Karpas-422 (cell line): ENCODE results near the gene PALLD. TPM values are rescaled to one million over a fixed set of nuclear protein-coding genes. Genes with fewer than 3 reads are reported as not detected.

Experiments
- DNase-seq: peaks from one replicate; pipeline ENCODE4 v3.0.0-alpha.2; 2015
- H2AFZ ChIP-seq: fragments of 200-600 bp; sonication (generic); 2 replicates; pipeline ENCODE4 v1.6.1; 2014; ENCODE audit warnings: antibody characterized with exemption, low read length, mixed read lengths
- H3K27ac ChIP-seq: fragments of 200-600 bp; sonication (generic); 2 replicates; pipeline ENCODE4 v1.5.1; 2014; ENCODE audit warnings: mild to moderate bottlenecking, low read length, moderate library complexity
- H3K27me3 ChIP-seq: fragments of 200-600 bp; sonication (generic); 2 replicates; pipeline ENCODE4 v1.6.1; 2014; ENCODE audit warnings: low read length, mixed read lengths
- H3K36me3 ChIP-seq: fragments of 200-600 bp; sonication (generic); 2 replicates; pipeline ENCODE4 v1.6.1; 2014; ENCODE audit warnings: low read length, mixed read lengths; ENCODE audit not compliant: insufficient read depth
- H3K4me1 ChIP-seq: fragments of 200-600 bp; sonication (generic); 2 replicates; pipeline ENCODE4 v1.6.1; 2014; ENCODE audit warnings: mild to moderate bottlenecking, low read length, mixed read lengths
- H3K4me2 ChIP-seq: fragments of 200-600 bp; sonication (generic); 2 replicates; pipeline ENCODE4 v1.6.1; 2014; ENCODE audit warnings: low read length, low read depth, mild to moderate bottlenecking; ENCODE audit not compliant: poor library complexity, severe bottlenecking
- H3K4me3 ChIP-seq: fragments of 200-600 bp; sonication (generic); 2 replicates; pipeline ENCODE4 v1.5.1; 2014; ENCODE audit warnings: mild to moderate bottlenecking, antibody characterized with exemption, low read length, mixed read lengths
- H3K79me2 ChIP-seq: fragments of 200-600 bp; sonication (generic); 2 replicates; pipeline ENCODE4 v1.6.1; 2014; ENCODE audit warnings: mild to moderate bottlenecking, low read length, mixed read lengths
- H3K9ac ChIP-seq: fragments of 200-600 bp; sonication (generic); 2 replicates; pipeline ENCODE4 v1.6.0; 2014; ENCODE audit warnings: low read length
- H3K9me2 ChIP-seq: fragments of 200-600 bp; sonication (generic), shearing (Covaris generic); replicated peaks from 2 replicates; pipeline ENCODE4 v1.6.0; 2014; ENCODE audit warnings: mild to moderate bottlenecking, low read length, moderate library complexity; ENCODE audit not compliant: insufficient read depth
- H3K9me3 ChIP-seq: fragments of 300-700, 200-600 bp; sonication (generic); 2 replicates; pipeline ENCODE4 v1.6.1; 2014; ENCODE audit warnings: low read length, mixed read lengths
- H4K20me1 ChIP-seq: fragments of 200-600 bp; sonication (generic); 2 replicates; pipeline ENCODE4 v1.6.1; 2014; ENCODE audit warnings: mild to moderate bottlenecking, antibody characterized with exemption, low read length, low read depth; ENCODE audit not compliant: insufficient read depth
- total RNA-seq: library from RNA; depleted of rRNA; stranded (reverse); fragments of >200 nt; shearing (Covaris generic); gene quantifications from 2 replicates; pipeline ENCODE4 v1.2.3, GENCODE V29; 2014; ENCODE audit warnings: low replicate concordance

Gene PALLD
- total RNA-seq, 1 experiment from 2014 or later, result 0.71 TPM

DNA sequence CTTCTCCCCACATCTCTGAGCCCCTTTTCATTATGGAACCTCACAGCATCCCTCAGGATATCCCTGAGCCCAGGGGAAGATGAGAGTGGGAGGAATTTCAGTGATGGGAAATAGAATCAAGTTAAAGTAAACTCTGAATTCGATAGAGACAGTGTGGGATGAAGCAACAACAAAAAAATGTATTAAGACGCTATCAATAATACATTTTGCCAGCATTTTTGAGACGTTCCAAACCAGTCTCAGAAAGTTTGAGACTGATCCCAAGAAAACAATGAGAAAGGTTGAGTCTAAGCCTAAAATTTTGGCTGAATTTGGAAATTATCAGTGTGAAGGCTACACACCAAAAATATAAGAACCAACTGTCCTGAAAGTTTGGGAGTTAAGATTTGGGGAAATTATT is 317.0 kb downstream of the PALLD start:
- Histone ChIP-seq H3K36me3 (no peaks in the 10 kb centered on the region), H3K4me3 (no peak overlapping the region), H3K27ac (no peak overlapping the region), H3K9me2 (no peaks in the 10 kb centered on the region), H3K9me3 (no peaks in the 10 kb centered on the region), H3K4me2 (no peak overlapping the region), H3K4me1 (no peaks in the 10 kb centered on the region), H3K27me3 (no peaks in the 10 kb centered on the region), H3K79me2 (no peaks in the 10 kb centered on the region), H4K20me1 (no peaks in the 10 kb centered on the region), H3K9ac (no peak overlapping the region), H2AFZ (no peak overlapping the region)
- DNase-seq, result no peak

DNA sequence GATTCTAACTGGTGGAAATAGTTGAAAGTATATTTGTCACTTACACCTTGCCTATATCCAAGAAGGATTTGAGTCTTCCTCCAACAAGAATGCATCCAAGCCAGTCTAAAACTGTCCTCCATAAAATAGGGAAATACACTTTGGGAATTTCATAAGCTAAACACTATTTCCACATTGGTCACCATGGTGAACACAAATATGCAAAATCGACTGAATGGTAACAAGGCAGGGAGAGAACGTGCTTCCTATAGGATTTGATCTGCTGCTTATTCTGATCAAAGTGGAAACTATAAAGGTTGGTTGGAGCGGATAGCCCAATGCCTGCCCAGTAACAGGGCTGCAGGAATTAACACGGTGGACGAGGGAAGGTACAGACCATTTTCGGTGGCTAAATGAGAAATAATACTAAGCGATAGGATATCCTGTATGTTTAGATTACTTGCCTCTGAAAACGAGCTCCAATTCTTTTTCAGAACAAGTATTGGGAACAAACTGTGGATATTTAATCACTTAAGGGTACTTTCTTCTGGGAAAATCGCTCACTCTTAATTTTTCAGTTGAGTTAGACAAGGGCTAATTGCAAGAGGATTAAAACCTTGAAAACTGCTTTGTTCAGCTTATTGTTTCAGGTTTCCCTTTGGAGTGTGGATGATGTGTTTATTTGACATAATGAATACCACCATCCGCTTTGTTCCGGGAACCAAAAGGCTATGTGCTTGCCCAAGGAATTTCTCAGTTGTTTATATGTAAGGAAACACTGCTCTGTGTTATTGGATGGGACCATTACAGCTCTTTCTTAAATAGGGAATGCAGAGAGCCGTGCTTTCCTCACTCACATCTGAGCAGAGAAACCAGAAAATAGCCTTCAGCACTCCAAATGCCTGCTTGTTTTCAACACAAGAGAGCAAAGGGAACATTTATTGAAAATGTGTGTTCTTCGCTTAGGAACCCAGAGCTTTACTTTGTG is 318.8 kb downstream of the PALLD start:
- no peaks in the 10 kb centered on the region for H3K36me3 ChIP-seq
- no peaks in the 10 kb centered on the region for H3K9me2 ChIP-seq
- no peak for DNase-seq
- H3K79me2 ChIP-seq, result no peaks in the 10 kb centered on the region
- no peaks in the 10 kb centered on the region for H3K9me3 ChIP-seq
- H3K4me1 ChIP-seq, result no peaks in the 10 kb centered on the region
- H3K27me3 ChIP-seq, result no peaks in the 10 kb centered on the region
- no peak overlapping the region for H3K9ac ChIP-seq
- no peaks in the 10 kb centered on the region for H4K20me1 ChIP-seq
- H3K4me2 ChIP-seq, result no peak overlapping the region
- H3K27ac ChIP-seq, result no peak overlapping the region
- H3K4me3 ChIP-seq, result no peak overlapping the region
- H2AFZ ChIP-seq, result no peak overlapping the region

DNA sequence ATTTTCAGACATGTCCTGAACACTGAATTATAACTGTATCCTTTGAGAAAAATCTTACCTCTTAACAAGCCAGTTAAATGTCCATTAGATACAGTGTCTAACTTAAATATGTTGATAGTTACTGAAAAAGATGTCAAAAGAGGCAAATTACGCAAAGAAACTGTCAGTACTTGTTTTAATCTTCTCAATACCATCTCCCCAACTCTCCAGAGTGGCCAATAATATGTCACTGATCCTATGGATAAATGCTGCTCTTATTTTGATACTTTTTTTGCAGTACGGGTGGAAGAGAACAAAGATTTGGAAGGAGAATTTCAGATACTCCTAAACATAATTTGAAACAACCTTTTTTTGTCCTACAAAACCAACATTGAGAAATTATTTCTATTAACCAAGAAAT is 320.5 kb downstream of the PALLD start:
- H3K4me2 ChIP-seq, result no peak overlapping the region

DNA sequence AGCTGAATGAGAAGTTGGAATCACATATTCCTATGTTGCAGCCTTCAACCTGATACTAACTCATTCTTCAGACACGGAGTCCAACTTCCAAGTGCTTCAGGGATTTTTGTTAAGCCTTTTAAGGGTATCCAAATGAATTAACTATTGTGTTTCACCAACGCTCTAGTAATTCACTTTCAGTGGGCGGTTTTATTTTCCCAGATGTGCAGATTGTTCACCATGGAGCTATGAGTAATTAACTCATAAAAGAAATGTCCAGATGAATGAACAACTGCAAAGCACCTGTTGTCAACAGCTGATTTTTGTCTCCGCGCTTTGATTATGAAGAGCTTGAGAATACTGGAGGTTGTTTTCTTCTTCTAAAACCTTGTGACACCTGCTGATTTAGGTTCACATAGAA is 325.6 kb downstream of the PALLD start:
- Histone ChIP-seq H3K4me3 (no peak overlapping the region), H2AFZ (no peak overlapping the region), H3K79me2 (no peaks in the 10 kb centered on the region), H3K27ac (no peak overlapping the region), H3K9me2 (no peaks in the 10 kb centered on the region), H4K20me1 (no peaks in the 10 kb centered on the region), H3K9me3 (no peaks in the 10 kb centered on the region), H3K4me1 (no peaks in the 10 kb centered on the region), H3K27me3 (no peaks in the 10 kb centered on the region), H3K9ac (no peak overlapping the region), H3K36me3 (no peaks in the 10 kb centered on the region), H3K4me2 (no peak overlapping the region)
- DNase-seq, result no peak

More for the DNA sequence above, 320.5 kb downstream of the PALLD start:
- Histone ChIP-seq H3K27me3 (no peaks in the 10 kb centered on the region), H3K9ac (no peak overlapping the region), H2AFZ (no peak overlapping the region), H3K27ac (no peak overlapping the region), H3K9me3 (no peaks in the 10 kb centered on the region), H3K36me3 (no peaks in the 10 kb centered on the region), H3K9me2 (no peaks in the 10 kb centered on the region), H3K4me1 (no peaks in the 10 kb centered on the region), H4K20me1 (no peaks in the 10 kb centered on the region), H3K79me2 (no peaks in the 10 kb centered on the region), H3K4me3 (no peak overlapping the region)
- no peak for DNase-seq

DNA sequence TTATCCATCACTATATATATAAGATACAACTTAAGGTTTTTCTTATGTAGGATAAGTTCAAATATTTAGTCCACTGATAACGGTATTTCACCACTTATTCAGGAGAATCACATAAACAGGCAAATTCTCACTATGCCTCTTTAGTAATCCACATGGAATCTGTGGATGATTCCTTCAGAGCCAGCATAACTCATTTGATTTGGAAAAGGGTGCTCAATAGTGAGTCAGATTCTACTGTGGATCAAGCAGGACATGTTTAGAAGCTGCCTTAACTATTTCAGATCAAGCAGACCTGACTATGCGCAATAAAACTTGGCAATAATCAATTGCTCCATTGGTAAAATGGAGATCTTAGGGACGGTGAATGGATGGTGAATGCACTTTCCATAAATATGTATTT is 329.1 kb downstream of the PALLD start:
- DNase-seq, result no peak
- no peaks in the 10 kb centered on the region for H3K9me3 ChIP-seq
- H3K4me3 ChIP-seq, result no peak overlapping the region
- no peaks in the 10 kb centered on the region for H3K79me2 ChIP-seq
- no peak overlapping the region for H3K4me2 ChIP-seq
- H3K9me2 ChIP-seq, result no peaks in the 10 kb centered on the region
- H3K27me3 ChIP-seq, result no peaks in the 10 kb centered on the region
- no peak overlapping the region for H2AFZ ChIP-seq
- H4K20me1 ChIP-seq, result no peaks in the 10 kb centered on the region
- peaks cover 3% of the 10 kb centered on the region for H3K4me1 ChIP-seq
- no peaks in the 10 kb centered on the region for H3K36me3 ChIP-seq
- no peak overlapping the region for H3K27ac ChIP-seq
- no peak overlapping the region for H3K9ac ChIP-seq

DNA sequence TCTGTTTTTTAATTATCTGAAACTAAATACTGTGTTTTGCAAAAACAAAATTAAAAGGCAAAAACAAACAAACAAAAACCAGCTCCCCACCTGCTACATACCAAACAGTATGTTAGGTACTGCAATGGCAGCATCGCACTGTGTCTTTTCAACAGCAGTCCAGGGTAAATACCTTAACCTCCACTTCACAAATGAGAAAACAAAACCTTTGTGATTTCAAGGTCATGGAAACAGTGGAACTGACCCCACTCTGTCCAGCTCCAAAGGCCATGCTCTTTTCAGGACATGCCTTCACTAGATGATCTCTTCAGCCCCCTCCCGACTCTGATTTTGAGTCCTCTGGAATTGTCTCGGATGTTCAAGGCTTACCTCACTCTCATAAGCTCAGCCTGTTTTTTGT is 329.8 kb downstream of the PALLD start:
- Histone ChIP-seq H3K79me2 (no peaks in the 10 kb centered on the region), H4K20me1 (no peaks in the 10 kb centered on the region), H3K9me2 (no peaks in the 10 kb centered on the region), H3K4me2 (no peak overlapping the region), H3K27ac (no peak overlapping the region), H2AFZ (no peak overlapping the region), H3K36me3 (no peaks in the 10 kb centered on the region), H3K27me3 (no peaks in the 10 kb centered on the region), H3K4me3 (no peak overlapping the region), H3K9me3 (no peaks in the 10 kb centered on the region), H3K9ac (no peak overlapping the region), H3K4me1 (peaks cover 9% of the 10 kb centered on the region)
- no peak for DNase-seq

DNA sequence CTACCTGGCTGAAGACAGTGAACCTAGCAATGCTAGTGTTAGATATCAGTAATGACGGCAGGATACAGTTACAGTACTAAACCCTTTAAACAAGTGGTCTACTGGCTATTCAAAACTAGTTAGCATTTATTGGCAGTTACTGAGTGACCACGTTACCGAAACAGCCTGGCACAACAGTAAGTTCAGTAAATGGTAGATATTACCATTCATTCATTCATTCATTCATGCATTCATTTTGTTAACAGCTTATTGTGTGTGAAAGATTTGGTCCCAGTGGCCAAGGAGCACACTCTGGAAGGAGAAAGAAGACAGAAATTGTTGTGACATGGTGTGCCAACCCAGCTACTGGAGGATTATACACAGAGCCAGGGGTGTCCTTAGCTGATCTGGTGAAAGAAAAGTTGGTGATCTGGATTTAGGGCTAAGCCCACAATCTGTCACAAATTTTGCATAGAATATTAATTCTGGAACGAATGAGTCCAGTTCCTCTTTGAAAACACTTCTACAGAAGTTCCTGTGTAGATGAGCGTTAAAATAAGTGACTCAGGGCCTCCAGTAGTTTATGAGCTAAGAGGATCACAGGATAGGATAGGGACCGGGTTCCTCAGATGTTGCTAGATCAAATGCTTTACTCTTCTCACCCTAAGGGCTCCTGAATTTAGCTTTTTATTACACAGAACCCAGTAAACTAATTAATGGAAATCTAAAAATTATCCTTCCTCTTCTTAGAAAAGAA is 334.1 kb downstream of the PALLD start:
- Histone ChIP-seq H4K20me1 (no peaks in the 10 kb centered on the region), H3K27ac (no peak overlapping the region), H3K4me2 (peak overlapping the region; percentile 78), H3K4me3 (peak overlapping the region; percentile 73), H3K36me3 (no peaks in the 10 kb centered on the region), H3K4me1 (peaks cover 13% of the 10 kb centered on the region), H3K9me2 (no peaks in the 10 kb centered on the region), H2AFZ (peak overlapping the region; percentile 91), H3K27me3 (no peaks in the 10 kb centered on the region), H3K79me2 (no peaks in the 10 kb centered on the region), H3K9ac (peak overlapping the region; percentile 65; the same call in 1 of the 2 replicates), H3K9me3 (no peaks in the 10 kb centered on the region)
- peak; percentile 64 for DNase-seq

DNA sequence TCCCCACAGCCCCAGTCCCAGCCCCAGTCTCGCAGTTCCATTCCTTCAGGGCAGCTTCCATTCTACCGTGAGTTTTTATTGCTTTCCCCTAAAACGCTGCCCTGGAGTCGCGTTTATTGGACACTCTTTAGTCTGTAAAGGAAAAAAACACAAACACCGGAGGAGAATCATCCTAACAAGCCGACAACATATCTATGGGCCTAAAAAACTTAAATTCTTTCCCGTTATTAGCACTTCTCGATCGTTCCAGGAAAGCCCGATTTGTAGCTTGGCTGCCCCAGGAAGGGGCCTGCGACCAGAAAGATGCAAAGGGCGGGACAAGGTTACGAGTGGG is 334.7 kb downstream of the PALLD start:
- H3K4me1 ChIP-seq, result peaks cover 13% of the 10 kb centered on the region
- peak overlapping the region; percentile 65 for H3K9ac ChIP-seq
- H3K9me3 ChIP-seq, result no peaks in the 10 kb centered on the region
- no peak overlapping the region for H3K27ac ChIP-seq
- no peaks in the 10 kb centered on the region for H3K36me3 ChIP-seq
- no peaks in the 10 kb centered on the region for H3K79me2 ChIP-seq
- no peaks in the 10 kb centered on the region for H3K9me2 ChIP-seq
- H4K20me1 ChIP-seq, result no peaks in the 10 kb centered on the region
- H3K27me3 ChIP-seq, result no peaks in the 10 kb centered on the region
- DNase-seq, result no peak
- peak overlapping the region; percentile 91 for H2AFZ ChIP-seq
- peak overlapping the region; percentile 73 for H3K4me3 ChIP-seq
- H3K4me2 ChIP-seq, result peak overlapping the region; percentile 78
